ENCODE data around the gene S100A10. TPM values are rescaled to one million over a fixed set of nuclear protein-coding genes. Genes with fewer than 3 reads are reported as not detected.

The S100A10 gene
- total RNA-seq, 1 donor from 2014 or later: 316 TPM

- H3K36me3 Mint-ChIP-seq: peaks cover 22% of the 10 kb centered on the region
- TF ChIP-seq, protein P1, sequence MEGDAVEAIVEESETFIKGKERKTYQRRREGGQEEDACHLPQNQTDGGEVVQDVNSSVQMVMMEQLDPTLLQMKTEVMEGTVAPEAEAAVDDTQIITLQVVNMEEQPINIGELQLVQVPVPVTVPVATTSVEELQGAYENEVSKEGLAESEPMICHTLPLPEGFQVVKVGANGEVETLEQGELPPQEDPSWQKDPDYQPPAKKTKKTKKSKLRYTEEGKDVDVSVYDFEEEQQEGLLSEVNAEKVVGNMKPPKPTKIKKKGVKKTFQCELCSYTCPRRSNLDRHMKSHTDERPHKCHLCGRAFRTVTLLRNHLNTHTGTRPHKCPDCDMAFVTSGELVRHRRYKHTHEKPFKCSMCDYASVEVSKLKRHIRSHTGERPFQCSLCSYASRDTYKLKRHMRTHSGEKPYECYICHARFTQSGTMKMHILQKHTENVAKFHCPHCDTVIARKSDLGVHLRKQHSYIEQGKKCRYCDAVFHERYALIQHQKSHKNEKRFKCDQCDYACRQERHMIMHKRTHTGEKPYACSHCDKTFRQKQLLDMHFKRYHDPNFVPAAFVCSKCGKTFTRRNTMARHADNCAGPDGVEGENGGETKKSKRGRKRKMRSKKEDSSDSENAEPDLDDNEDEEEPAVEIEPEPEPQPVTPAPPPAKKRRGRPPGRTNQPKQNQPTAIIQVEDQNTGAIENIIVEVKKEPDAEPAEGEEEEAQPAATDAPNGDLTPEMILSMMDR (conservative IDR thresholded peaks at IDR 0.05): no peak
- H3K27me3 Mint-ChIP-seq: no peaks in the 10 kb centered on the region
- peaks cover 12% of the 10 kb centered on the region for H3K4me1 Mint-ChIP-seq (ENCODE audit: unreplicated experiment)
- no peak for DNase-seq (ENCODE audit: extremely low spot score, unreplicated experiment)
- peak overlapping the region; percentile 19 for H3K27ac Mint-ChIP-seq
- peaks cover 4% of the 10 kb centered on the region for H3K9me3 Mint-ChIP-seq
- H3K4me3 Mint-ChIP-seq: no peak overlapping the region
Observed at GRCh38 chr1:152029144-152029928, 35.7 kb upstream of the S100A10 start.

GRCh38 chr1:152026895-152027294 is 33.2 kb upstream of the S100A10 start:
- peaks cover 7% of the 10 kb centered on the region for H3K36me3 Mint-ChIP-seq
- no peak for DNase-seq (ENCODE audit: extremely low spot score, unreplicated experiment)
- peaks cover 4% of the 10 kb centered on the region for H3K27me3 Mint-ChIP-seq
- H3K27ac Mint-ChIP-seq: no peak overlapping the region
- peaks cover 10% of the 10 kb centered on the region for H3K4me1 Mint-ChIP-seq (ENCODE audit: unreplicated experiment)
- no peak overlapping the region for H3K4me3 Mint-ChIP-seq
- H3K9me3 Mint-ChIP-seq: peaks cover 4% of the 10 kb centered on the region
- TF ChIP-seq, protein P1 (conservative IDR thresholded peaks at IDR 0.05): no peak

- peak overlapping the region; percentile 4 for H3K4me3 Mint-ChIP-seq
- peaks cover 4% of the 10 kb centered on the region for H3K27me3 Mint-ChIP-seq
- peak overlapping the region; percentile 49 for H3K27ac Mint-ChIP-seq
- TF ChIP-seq, protein P1 (conservative IDR thresholded peaks at IDR 0.05): no peak
- no peaks in the 10 kb centered on the region for H3K36me3 Mint-ChIP-seq
- H3K4me1 Mint-ChIP-seq (ENCODE audit: unreplicated experiment): peaks cover 10% of the 10 kb centered on the region
- H3K9me3 Mint-ChIP-seq: no peaks in the 10 kb centered on the region
- no peak for DNase-seq (ENCODE audit: extremely low spot score, unreplicated experiment)
Observed at GRCh38 chr1:152024223-152024622, 30.6 kb upstream of the S100A10 start.

DNA sequence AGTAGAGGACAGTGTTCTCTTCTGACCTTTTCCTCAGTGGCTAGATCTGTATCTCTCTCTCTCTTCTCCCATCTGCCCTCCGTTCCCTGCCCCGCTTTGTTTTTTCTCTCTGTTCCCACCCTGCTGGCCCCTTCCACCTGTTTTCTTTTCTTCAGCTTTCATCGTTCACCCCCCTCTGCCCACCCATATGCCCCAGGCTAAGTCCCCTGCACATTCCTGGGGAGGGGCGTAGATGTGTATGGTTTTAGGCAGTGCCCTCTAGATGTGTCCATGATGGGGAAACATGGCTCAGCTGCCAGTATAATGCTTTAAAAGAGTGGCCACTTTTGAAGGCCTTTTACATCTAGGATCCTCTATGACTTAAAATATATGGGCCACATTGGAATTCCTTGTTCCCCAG is 29.6 kb upstream of the S100A10 start:
- H3K27ac Mint-ChIP-seq: no peak overlapping the region
- no peaks in the 10 kb centered on the region for H3K36me3 Mint-ChIP-seq
- H3K27me3 Mint-ChIP-seq: peaks cover 4% of the 10 kb centered on the region
- no peak for DNase-seq (ENCODE audit: extremely low spot score, unreplicated experiment)
- H3K9me3 Mint-ChIP-seq: no peaks in the 10 kb centered on the region
- H3K4me1 Mint-ChIP-seq (ENCODE audit: unreplicated experiment): peaks cover 10% of the 10 kb centered on the region
- no peak overlapping the region for H3K4me3 Mint-ChIP-seq
- TF ChIP-seq, protein P1 (conservative IDR thresholded peaks at IDR 0.05): no peak

DNA sequence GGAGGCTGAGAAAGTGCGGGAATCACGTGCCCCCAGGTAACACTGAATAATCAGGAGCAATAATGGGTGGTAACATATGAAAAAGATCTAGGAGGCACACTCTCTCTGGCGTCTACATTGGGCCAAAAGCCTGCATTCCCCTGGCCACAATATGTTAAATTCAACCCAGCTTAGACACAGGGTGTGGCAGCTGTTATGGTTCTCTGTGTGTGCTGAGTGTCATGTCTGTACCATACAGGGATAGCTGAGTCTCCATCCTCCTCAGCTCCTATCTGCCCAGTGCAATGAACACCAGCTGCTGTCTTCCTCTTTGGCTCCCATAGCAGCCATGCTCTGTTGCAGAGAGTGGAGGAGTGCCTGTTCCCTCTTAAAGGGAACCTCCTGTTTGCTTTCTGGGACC is 28.8 kb upstream of the S100A10 start:
- Mint-ChIP-seq H3K27ac (no peak overlapping the region), H3K36me3 (no peaks in the 10 kb centered on the region), H3K27me3 (peaks cover 4% of the 10 kb centered on the region), H3K4me3 (no peak overlapping the region), H3K9me3 (no peaks in the 10 kb centered on the region), H3K4me1 (ENCODE audit: unreplicated experiment) (peaks cover 10% of the 10 kb centered on the region)
- TF ChIP-seq, protein P1 (conservative IDR thresholded peaks at IDR 0.05): no peak
- no peak for DNase-seq (ENCODE audit: extremely low spot score, unreplicated experiment)
